ENCODE results near the gene RETREG2. TPM values are rescaled to one million over a fixed set of nuclear protein-coding genes. Genes with fewer than 3 reads are reported as not detected.

RETREG2 gene
- total and polyA plus RNA-seq, 2 experiments from 2014 or later: 13.2 to 41.8 TPM

- Histone ChIP-seq H3F3A (replicated peaks; ENCODE audit: low read depth) (no peaks in the 10 kb centered on the region), H3K4me1 (ENCODE audit: insufficient read depth) (peaks cover 11% of the 10 kb centered on the region), H3K79me2 (replicated peaks; ENCODE audit: insufficient read depth) (no peaks in the 10 kb centered on the region), H3K27me3 (ENCODE audit: insufficient read depth) (no peaks in the 10 kb centered on the region), H3K4me3 (no peak overlapping the region), H2AFZ (no peak overlapping the region), H3K9me2 (ENCODE audit: insufficient read depth) (no peaks in the 10 kb centered on the region), H3K27ac (ENCODE audit: low read depth) (no peak overlapping the region), H3K36me3 (ENCODE audit: insufficient read depth) (no peaks in the 10 kb centered on the region; the same call in 1 of the 2 replicates), H4K20me1 (replicated peaks; ENCODE audit: insufficient read depth) (no peaks in the 10 kb centered on the region), H3K4me2 (no peak overlapping the region)
- H3K4me1 Mint-ChIP-seq: peaks cover 18% of the 10 kb centered on the region
- TF ChIP-seq ETS1 (IDR thresholded peaks at IDR 0.05) (no peak), STAT1 (IDR thresholded peaks at IDR 0.05; ENCODE audit: unreplicated experiment) (no peak), EZH2phosphoT487 (IDR thresholded peaks at IDR 0.05; ENCODE audit: unreplicated experiment) (no peak), ZNF462 (CRISPR knock-in tag; IDR thresholded peaks at IDR 0.05) (no peak), CTCF (conservative IDR thresholded peaks at IDR 0.05; ENCODE audit: low read depth in 2 of 2) (no peak), JUNB (IDR thresholded peaks at IDR 0.05; ENCODE audit: unreplicated experiment) (no peak), POLR2AphosphoS5 (IDR thresholded peaks at IDR 0.05; ENCODE audit: low read depth) (no peak), ZNF114 (CRISPR knock-in tag; IDR thresholded peaks at IDR 0.05) (no peak), REST (IDR thresholded peaks at IDR 0.05; ENCODE audit: unreplicated experiment) (no peak), NANOG (IDR thresholded peaks at IDR 0.05; ENCODE audit: borderline replicate concordance) (no peak), EZH2 (IDR thresholded peaks at IDR 0.05; ENCODE audit: low read depth, unreplicated experiment) (no peak), CREB1 (CRISPR knock-in tag; IDR thresholded peaks at IDR 0.05; ENCODE audit: low read depth) (no peak), ZNF331 (CRISPR knock-in tag; IDR thresholded peaks at IDR 0.05; ENCODE audit: low read depth) (no peak)
- DNase-seq (ENCODE audit: low spot score) (no peak), ATAC-seq (no peak)
- no peak overlapping the region for H3K27ac Mint-ChIP-seq
- H3K4me3 Mint-ChIP-seq: no peak overlapping the region
- no peaks in the 10 kb centered on the region for H3K9me3 Mint-ChIP-seq
- peaks cover 10% of the 10 kb centered on the region for H3K27me3 Mint-ChIP-seq (ENCODE audit: insufficient read depth, low read depth, poor library complexity)
- H3K36me3 Mint-ChIP-seq (ENCODE audit: low read depth): peaks cover 62% of the 10 kb centered on the region
Measured at GRCh38 chr2:219213026-219213415, 34.9 kb downstream of the RETREG2 start.

Data from GM23338 (cell line).